Left lung (tissue), 10 donors: Measurements from ENCODE around the gene PITPNM3. TPM values are rescaled to one million over a fixed set of nuclear protein-coding genes. Genes with fewer than 3 reads are reported as not detected.

ENCODE experiments used
- ATAC-seq: fragments of 200-7000 bp; cut with Tn5 transposase; one replicate; pipeline ENCODE4 v1.9.1; 2020; ENCODE audit warnings: moderate library complexity
- DNase-seq, 4 donors: peaks; one replicate each; pipeline ENCODE4 v3.0.0-alpha.2; 2013 to 2020
- H3K27ac ChIP-seq, 2 donors: fragments of 200-600 bp; sonication (generic) in 1 of 2; one replicate each; pipeline versions ENCODE4 v1.5.0 to v1.8.0; 2020 to 2021
- H3K27me3 ChIP-seq, 2 donors: fragments of 200-600 bp; sonication (generic) in 1 of 2; one replicate each; pipeline versions ENCODE4 v1.5.0 to v1.8.0; 2020 to 2021
- H3K36me3 ChIP-seq, 2 donors: fragments of 200-600 bp; sonication (generic) in 1 of 2; one replicate each; pipeline versions ENCODE4 v1.5.0 to v1.8.0; 2020 to 2021
- H3K4me1 ChIP-seq, 2 donors: fragments of 200-600 bp; one replicate each; pipeline ENCODE4 v1.8.0; 2021
- H3K4me3 ChIP-seq, 2 donors: fragments of 200-600 bp; sonication (generic) in 1 of 2; one replicate each; pipeline versions ENCODE4 v1.5.0 to v1.8.0; 2020 to 2021; ENCODE audit warnings: mild to moderate bottlenecking in 1 of 2
- H3K9me3 ChIP-seq, 2 donors: fragments of 200-600 bp; sonication (generic) in 1 of 2; one replicate each; pipeline versions ENCODE4 v1.5.0 to v1.8.0; 2020 to 2021
- intact Hi-C, 2 donors: fragments of 100-400 bp; cut with DNase I; formaldehyde crosslinking; loops; one replicate each; pipeline versions ENCODE4 v1.11.2 to v1.14.2; 2022
- polyA plus RNA-seq, 6 donors: library from polyadenylated mRNA; unstranded; fragments of 120-200 nt; gene quantifications; one replicate each; pipeline ENCODE4 v1.2.1, GENCODE V29; 2013; ENCODE audit not compliant: insufficient read length in 6 of 6
- total RNA-seq, 2 donors: library from RNA; stranded (reverse); fragmentation: NEBNext Ultra II Directional; extraction: Animal tissue kit (Norgen Biotek cat#: 25700); gene quantifications; one replicate each; pipeline ENCODE4 v1.2.1, GENCODE V29; 2021
- TF ChIP-seq, protein P1 (sequence below), 2 donors: fragments of 200-600 bp; sonication (generic) in 1 of 2; IDR thresholded peaks; one replicate each; pipeline versions ENCODE4 v1.5.0 to v1.8.0; 2021; ENCODE audit warnings: antibody characterized with exemption in 2 of 2
- donor health status: DM: no; HTN: yes; CAD: no.
- donor health status: DM: no; HTN: no; CAD: no.

Gene PITPNM3
- total and polyA plus RNA-seq, 8 donors, result 3.6 to 13.8 (median 5.8) TPM

DNA sequence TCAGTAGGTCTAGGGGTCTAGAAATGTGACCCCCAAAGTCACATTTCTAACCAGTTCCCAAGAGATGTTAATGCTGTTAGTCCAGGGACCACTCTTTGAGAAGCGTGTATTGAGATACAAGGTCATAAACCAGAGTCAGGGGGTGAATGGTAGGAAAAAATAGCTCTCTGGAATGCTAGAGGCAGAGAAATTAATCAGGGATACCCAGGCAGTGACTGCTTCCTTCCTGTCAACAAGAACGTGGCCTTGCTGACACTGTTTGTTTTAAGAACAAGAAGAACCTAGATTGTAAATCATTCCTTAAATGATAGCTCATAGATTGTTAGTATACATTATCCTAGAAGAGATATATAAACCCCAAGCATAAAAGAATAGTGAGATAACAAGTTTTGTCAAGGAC, 43.8 kb downstream of the PITPNM3 start:
- ATAC-seq (no peak), DNase-seq (no peak)
- Histone ChIP-seq H3K4me1 (no peaks in the 10 kb centered on the region), H3K9me3 (no peaks in the 10 kb centered on the region), H3K36me3 (no peaks in the 10 kb centered on the region), H3K27ac (no peak overlapping the region), H3K4me3 (no peak overlapping the region), H3K27me3 (no peaks in the 10 kb centered on the region)
- TF ChIP-seq, protein P1, sequence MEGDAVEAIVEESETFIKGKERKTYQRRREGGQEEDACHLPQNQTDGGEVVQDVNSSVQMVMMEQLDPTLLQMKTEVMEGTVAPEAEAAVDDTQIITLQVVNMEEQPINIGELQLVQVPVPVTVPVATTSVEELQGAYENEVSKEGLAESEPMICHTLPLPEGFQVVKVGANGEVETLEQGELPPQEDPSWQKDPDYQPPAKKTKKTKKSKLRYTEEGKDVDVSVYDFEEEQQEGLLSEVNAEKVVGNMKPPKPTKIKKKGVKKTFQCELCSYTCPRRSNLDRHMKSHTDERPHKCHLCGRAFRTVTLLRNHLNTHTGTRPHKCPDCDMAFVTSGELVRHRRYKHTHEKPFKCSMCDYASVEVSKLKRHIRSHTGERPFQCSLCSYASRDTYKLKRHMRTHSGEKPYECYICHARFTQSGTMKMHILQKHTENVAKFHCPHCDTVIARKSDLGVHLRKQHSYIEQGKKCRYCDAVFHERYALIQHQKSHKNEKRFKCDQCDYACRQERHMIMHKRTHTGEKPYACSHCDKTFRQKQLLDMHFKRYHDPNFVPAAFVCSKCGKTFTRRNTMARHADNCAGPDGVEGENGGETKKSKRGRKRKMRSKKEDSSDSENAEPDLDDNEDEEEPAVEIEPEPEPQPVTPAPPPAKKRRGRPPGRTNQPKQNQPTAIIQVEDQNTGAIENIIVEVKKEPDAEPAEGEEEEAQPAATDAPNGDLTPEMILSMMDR (IDR thresholded peaks at IDR 0.05), result no peak
- intact Hi-C loops, result no loop called here

DNA sequence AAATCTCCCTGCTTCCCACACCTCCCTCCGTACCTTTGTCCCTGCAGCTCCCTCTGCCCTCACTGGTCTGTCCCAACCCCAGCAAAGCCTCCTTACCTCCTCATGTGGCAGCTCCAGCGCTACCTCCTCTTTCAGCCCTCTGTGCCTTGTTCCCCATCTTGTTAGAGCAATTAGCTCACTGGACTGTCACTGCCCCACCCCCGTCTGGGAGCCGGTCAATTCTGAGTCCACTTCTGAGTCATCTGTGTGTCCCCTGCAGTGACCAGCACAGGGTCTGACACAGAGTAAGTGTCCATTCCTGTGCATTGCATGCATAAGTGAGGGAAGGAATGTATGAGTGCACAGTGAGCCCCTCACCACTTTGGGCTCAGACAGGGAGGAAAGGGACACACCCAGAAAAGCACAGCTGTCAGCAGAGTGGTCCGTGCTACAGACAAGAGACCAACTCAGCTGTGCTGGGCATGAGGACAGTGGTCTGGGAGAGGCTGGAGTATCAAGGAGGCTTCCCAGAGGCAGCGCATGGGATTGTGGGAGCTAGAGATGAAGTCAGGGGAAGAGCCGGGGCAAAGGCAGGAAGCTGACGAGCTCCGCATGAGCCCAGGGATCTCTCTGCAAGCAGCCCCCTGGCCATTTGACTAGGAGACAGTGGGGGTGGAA, 45.9 kb downstream of the PITPNM3 start:
- Histone ChIP-seq H3K36me3 (no peaks in the 10 kb centered on the region), H3K4me3 (no peak overlapping the region), H3K27ac (no peak overlapping the region), H3K27me3 (no peaks in the 10 kb centered on the region), H3K9me3 (no peaks in the 10 kb centered on the region), H3K4me1 (peaks cover 0 to 3% of the 10 kb centered on the region in 2 donors)
- ATAC-seq, result no peak
- TF ChIP-seq, protein P1 (IDR thresholded peaks at IDR 0.05), result no peak
- no peak for DNase-seq
- intact Hi-C loops, result no loop called here

DNA sequence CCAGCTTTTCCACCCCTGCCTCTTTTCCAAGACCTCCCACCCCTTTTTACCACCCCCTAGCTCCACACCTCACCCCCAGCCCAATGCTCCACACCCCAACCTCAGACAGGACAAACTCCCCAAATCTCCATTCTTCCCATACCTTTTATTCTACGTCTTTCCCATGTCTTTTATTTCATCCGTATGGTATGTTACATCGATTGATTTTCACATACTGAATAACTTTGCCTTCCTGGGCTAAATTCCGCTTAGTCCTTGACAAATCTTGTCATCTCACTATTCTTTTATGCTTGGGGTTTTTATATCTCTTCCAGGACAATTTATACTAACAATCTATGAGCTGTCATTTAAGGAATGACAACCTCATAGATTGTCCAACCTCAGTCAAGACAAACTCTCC, 46.4 kb downstream of the PITPNM3 start:
- no peaks in the 10 kb centered on the region for H3K36me3 ChIP-seq
- ATAC-seq, result no peak
- TF ChIP-seq, protein P1 (IDR thresholded peaks at IDR 0.05), result no peak
- no peaks in the 10 kb centered on the region for H3K27me3 ChIP-seq
- intact Hi-C loops, result no loop called here
- DNase-seq, result no peak
- no peak overlapping the region for H3K27ac ChIP-seq
- H3K4me1 ChIP-seq, result peaks cover 0 to 3% of the 10 kb centered on the region in 2 donors
- H3K9me3 ChIP-seq, result no peaks in the 10 kb centered on the region
- no peak overlapping the region for H3K4me3 ChIP-seq

DNA sequence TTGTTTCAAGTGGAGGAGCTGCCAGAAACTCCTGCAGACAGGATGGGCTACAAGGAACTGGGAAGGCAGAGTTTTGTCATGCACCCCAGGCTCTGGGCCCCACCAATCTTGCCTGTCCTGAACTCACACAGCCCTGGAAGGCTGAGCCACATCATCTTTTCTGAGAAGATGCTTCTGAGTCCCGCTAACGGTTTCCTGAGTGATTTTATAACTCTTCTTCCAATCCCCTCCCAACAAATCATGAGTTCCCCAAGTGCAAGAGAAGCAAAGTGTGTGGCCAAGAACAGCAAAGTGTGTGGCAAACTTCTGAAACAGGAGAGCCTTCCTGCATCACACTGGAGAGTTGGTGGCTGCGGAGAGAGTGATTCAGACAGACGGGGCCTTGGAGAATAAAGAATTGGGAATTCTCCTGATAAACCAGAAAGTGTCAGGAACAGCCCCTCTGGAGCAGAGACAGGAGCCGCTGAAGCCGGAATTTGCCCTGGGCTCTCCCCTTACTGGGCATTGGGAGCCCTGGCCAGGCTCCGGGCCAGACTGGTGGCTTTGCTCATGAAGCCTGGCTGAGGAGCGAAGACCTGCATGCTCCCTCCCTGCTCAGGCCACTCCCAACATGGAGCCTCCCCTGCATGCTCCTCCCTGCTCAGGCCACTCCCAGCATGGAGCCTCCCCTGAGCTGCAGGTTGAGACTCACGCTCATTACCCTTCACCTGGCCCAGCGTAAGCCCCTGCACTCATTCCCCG, 47.2 kb downstream of the PITPNM3 start:
- Histone ChIP-seq H3K36me3 (no peaks in the 10 kb centered on the region), H3K4me1 (peaks cover 0 to 3% of the 10 kb centered on the region in 2 donors), H3K4me3 (no peak overlapping the region), H3K27ac (no peak overlapping the region), H3K27me3 (no peaks in the 10 kb centered on the region), H3K9me3 (no peaks in the 10 kb centered on the region)
- TF ChIP-seq, protein P1 (IDR thresholded peaks at IDR 0.05), result no peak
- intact Hi-C loops, result no loop called here
- ATAC-seq, result no peak
- DNase-seq, result no peak

DNA sequence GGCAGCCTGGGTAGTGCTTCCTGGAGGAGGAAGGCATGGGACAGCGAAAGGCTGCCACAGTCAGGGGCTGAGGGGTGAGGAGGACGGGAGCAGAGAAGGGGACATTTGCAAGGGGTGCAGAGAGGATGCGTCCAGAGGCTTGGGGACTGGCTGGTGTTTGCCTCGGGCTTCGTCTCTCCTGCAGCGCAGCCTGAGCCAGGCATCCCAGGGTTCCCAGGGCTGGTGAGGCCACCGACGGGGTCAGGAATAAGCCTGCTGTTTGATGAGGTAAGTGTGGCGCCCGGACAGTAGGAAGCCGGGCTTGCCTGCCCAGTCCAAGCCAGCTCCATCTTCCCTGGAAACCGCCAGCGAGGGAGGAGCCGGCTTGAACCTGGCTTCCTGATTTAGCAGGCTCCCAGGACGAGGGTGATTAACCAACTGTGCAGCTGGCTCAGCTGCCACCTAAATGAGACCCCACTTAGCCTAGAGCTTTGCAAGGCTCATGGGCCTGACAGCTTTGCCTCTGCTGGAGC, 47.8 kb downstream of the PITPNM3 start:
- no peaks in the 10 kb centered on the region for H3K27me3 ChIP-seq
- intact Hi-C loops, result no loop called here
- TF ChIP-seq, protein P1 (IDR thresholded peaks at IDR 0.05), result no peak
- no peak overlapping the region for H3K4me3 ChIP-seq
- H3K4me1 ChIP-seq, result peaks cover 0 to 3% of the 10 kb centered on the region in 2 donors
- ATAC-seq (no peak), DNase-seq (no peak)
- no peaks in the 10 kb centered on the region for H3K9me3 ChIP-seq
- no peaks in the 10 kb centered on the region for H3K36me3 ChIP-seq
- H3K27ac ChIP-seq, result no peak overlapping the region
